Smooth muscle cell (in vitro differentiated cells): Measurements from ENCODE around the gene LRFN3. TPM values are rescaled to one million over a fixed set of nuclear protein-coding genes. Genes with fewer than 3 reads are reported as not detected.

ENCODE experiments used
- DNase-seq: peaks from one replicate; lab custom pipeline; 2025; ENCODE audit not compliant: unreplicated experiment; lab: John Stamatoyannopoulos, UW
- H2AFZ ChIP-seq: fragments of 200-600 bp; sonication (generic); 2 replicates; pipeline ENCODE4 v1.6.0; 2016; ENCODE audit warnings: antibody characterized with exemption, low read depth, mild to moderate bottlenecking
- H3F3A ChIP-seq: fragments of 200-600 bp; sonication (generic); 2 replicates; pipeline ENCODE4 v1.6.0; 2017; ENCODE audit warnings: antibody characterized with exemption, low read depth
- H3K27ac ChIP-seq: fragments of 200-600 bp; sonication (generic); 2 replicates; pipeline ENCODE4 v1.5.1; 2016; ENCODE audit warnings: low read depth, mild to moderate bottlenecking
- H3K27me3 ChIP-seq: fragments of 200-600 bp; sonication (generic); 2 replicates; pipeline ENCODE4 v1.6.1; 2016; ENCODE audit warnings: low read depth, mild to moderate bottlenecking
- H3K36me3 ChIP-seq: fragments of 200-600 bp; sonication (generic); 2 replicates; pipeline ENCODE4 v1.5.1; 2016; ENCODE audit warnings: low read depth
- H3K4me1 ChIP-seq: fragments of 200-600 bp; sonication (generic); 2 replicates; pipeline ENCODE4 v1.5.1; 2016; ENCODE audit warnings: low read depth
- H3K4me2 ChIP-seq: fragments of 200-600 bp; sonication (generic); 2 replicates; pipeline ENCODE4 v1.6.0; 2016; ENCODE audit warnings: mild to moderate bottlenecking
- H3K4me3 ChIP-seq: fragments of 200-600 bp; sonication (generic); 2 replicates; pipeline ENCODE4 v1.5.1; 2016; ENCODE audit warnings: mild to moderate bottlenecking
- H3K79me2 ChIP-seq: fragments of 200-600 bp; sonication (generic); 2 replicates; pipeline ENCODE4 v1.6.0; 2016; ENCODE audit warnings: low read depth, mild to moderate bottlenecking
- H3K9ac ChIP-seq: fragments of 200-600 bp; sonication (generic); 2 replicates; pipeline ENCODE4 v1.6.0; 2016; ENCODE audit warnings: low read depth
- H3K9me3 ChIP-seq: fragments of 200-600 bp; sonication (generic); replicated peaks from 2 replicates; pipeline ENCODE4 v1.5.1; 2016; ENCODE audit warnings: low read depth
- H4K20me1 ChIP-seq: fragments of 200-600 bp; sonication (generic); 2 replicates; pipeline ENCODE4 v1.6.0; 2016; ENCODE audit warnings: low read depth
- WGBS: methylation state at CpG from one replicate; pipeline ENCODE4 v1.1.7; 2016; ENCODE audit warnings: low lambda C conversion rate; 5-methylcytosine and 5-hydroxymethylcytosine counted together
- polyA plus RNA-seq: library from polyadenylated mRNA; unstranded; fragments of >200 nt; fragmentation: Nextera tagmentation; extraction: Ambion mirVana; gene quantifications from 2 replicates; pipeline ENCODE4 v1.2.1, GENCODE V29; 2016
- total RNA-seq: library from RNA; depleted of rRNA; stranded (reverse); fragments of >200 nt; gene quantifications from 2 replicates; pipeline ENCODE4 v1.2.3, GENCODE V29; 2014
- TF ChIP-seq, protein P1 (sequence below): fragments of 200-600 bp; sonication (generic); IDR thresholded peaks from 2 replicates; pipeline ENCODE4 v1.5.1; 2017; ENCODE audit warnings: borderline replicate concordance, mild to moderate bottlenecking, antibody characterized with exemption; ENCODE audit not compliant: insufficient read depth, poor library complexity, severe bottlenecking

Gene LRFN3
- total and polyA plus RNA-seq, 2 experiments from 2014 or later: 6.2 to 15.5 TPM

- peak overlapping the region; percentile 46 for H3K27ac ChIP-seq
- H3F3A ChIP-seq: peaks cover 22% of the 10 kb centered on the region
- no peak overlapping the region for H3K4me2 ChIP-seq
- H3K9ac ChIP-seq: no peak overlapping the region
- no peaks in the 10 kb centered on the region for H3K27me3 ChIP-seq
- H2AFZ ChIP-seq: no peak overlapping the region
- peaks cover 11% of the 10 kb centered on the region for H3K4me1 ChIP-seq
- H4K20me1 ChIP-seq: no peaks in the 10 kb centered on the region
- H3K9me3 ChIP-seq: no peaks in the 10 kb centered on the region
- no peak for DNase-seq
- no peaks in the 10 kb centered on the region for H3K36me3 ChIP-seq
- TF ChIP-seq, protein P1, sequence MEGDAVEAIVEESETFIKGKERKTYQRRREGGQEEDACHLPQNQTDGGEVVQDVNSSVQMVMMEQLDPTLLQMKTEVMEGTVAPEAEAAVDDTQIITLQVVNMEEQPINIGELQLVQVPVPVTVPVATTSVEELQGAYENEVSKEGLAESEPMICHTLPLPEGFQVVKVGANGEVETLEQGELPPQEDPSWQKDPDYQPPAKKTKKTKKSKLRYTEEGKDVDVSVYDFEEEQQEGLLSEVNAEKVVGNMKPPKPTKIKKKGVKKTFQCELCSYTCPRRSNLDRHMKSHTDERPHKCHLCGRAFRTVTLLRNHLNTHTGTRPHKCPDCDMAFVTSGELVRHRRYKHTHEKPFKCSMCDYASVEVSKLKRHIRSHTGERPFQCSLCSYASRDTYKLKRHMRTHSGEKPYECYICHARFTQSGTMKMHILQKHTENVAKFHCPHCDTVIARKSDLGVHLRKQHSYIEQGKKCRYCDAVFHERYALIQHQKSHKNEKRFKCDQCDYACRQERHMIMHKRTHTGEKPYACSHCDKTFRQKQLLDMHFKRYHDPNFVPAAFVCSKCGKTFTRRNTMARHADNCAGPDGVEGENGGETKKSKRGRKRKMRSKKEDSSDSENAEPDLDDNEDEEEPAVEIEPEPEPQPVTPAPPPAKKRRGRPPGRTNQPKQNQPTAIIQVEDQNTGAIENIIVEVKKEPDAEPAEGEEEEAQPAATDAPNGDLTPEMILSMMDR: no peak
- H3K79me2 ChIP-seq: no peaks in the 10 kb centered on the region
- H3K4me3 ChIP-seq: no peak overlapping the region
- 91% methylated on average over 10 of the region's 10 CpGs for WGBS
Measured at GRCh38 chr19:35904311-35905068, 31.7 kb upstream of the LRFN3 start.

- 54% methylated on average over 6 of the region's 6 CpGs for WGBS
- Histone ChIP-seq H3K9me3 (no peaks in the 10 kb centered on the region), H4K20me1 (no peaks in the 10 kb centered on the region), H3K79me2 (no peaks in the 10 kb centered on the region), H3K4me1 (peaks cover 11% of the 10 kb centered on the region), H3F3A (peaks cover 22% of the 10 kb centered on the region), H3K9ac (no peak overlapping the region), H2AFZ (no peak overlapping the region), H3K27me3 (no peaks in the 10 kb centered on the region), H3K36me3 (no peaks in the 10 kb centered on the region), H3K27ac (peak overlapping the region; percentile 46), H3K4me3 (no peak overlapping the region), H3K4me2 (peak overlapping the region; percentile 8)
- TF ChIP-seq, protein P1: no peak
- DNase-seq: no peak
Measured at GRCh38 chr19:35905178-35905727, 30.9 kb upstream of the LRFN3 start.

DNA sequence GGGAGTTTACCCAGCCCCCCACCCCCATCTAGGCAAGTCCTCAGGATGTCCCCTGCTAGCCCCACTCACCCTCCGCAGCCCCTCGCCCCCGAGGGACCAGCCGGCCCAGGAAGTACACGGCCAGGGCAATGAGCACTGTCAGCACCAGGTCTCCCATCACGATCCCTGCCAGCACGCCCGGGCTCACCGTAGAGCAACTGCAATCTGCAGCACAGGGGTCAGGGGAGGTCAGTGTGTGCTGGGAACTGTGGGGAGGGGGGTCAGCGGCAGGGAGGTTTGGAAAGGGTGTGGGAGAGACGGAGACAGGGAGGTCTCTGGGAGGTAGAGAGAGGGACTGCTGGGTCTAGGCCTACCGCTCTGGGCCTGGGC lies 28.8 kb upstream of the LRFN3 start:
- Histone ChIP-seq H4K20me1 (no peaks in the 10 kb centered on the region), H3K9ac (no peak overlapping the region), H3F3A (peaks cover 21% of the 10 kb centered on the region), H2AFZ (no peak overlapping the region), H3K4me1 (no peaks in the 10 kb centered on the region), H3K4me3 (no peak overlapping the region), H3K9me3 (no peaks in the 10 kb centered on the region), H3K27ac (no peak overlapping the region), H3K27me3 (no peaks in the 10 kb centered on the region), H3K79me2 (no peaks in the 10 kb centered on the region), H3K36me3 (no peaks in the 10 kb centered on the region), H3K4me2 (no peak overlapping the region)
- 74% methylated on average over 12 of the region's 12 CpGs for WGBS
- TF ChIP-seq, protein P1: no peak
- DNase-seq: no peak

GRCh38 chr19:35908010-35908441 lies 28.1 kb upstream of the LRFN3 start, which contains the start of gene TYROBP:
Gene TYROBP, minus strand, starts transcription at chr19:35908295. Its CDS starts 67 bp downstream, at chr19:35908228.
- H3K36me3 ChIP-seq: no peaks in the 10 kb centered on the region
- H3K9ac ChIP-seq: no peak within 1 kb of the TSS
- no peak for DNase-seq
- no peaks in the 10 kb centered on the region for H4K20me1 ChIP-seq
- WGBS: 94% methylated on average over 9 of the region's 9 CpGs
- TF ChIP-seq, protein P1: no peak
- H2AFZ ChIP-seq: no peak within 1 kb of the TSS
- no peaks in the 10 kb centered on the region for H3K4me1 ChIP-seq
- H3K4me2 ChIP-seq: no peak within 1 kb of the TSS
- H3K79me2 ChIP-seq: no peaks in the 10 kb centered on the region
- H3K4me3 ChIP-seq: no peak within 1 kb of the TSS
- H3K9me3 ChIP-seq: no peaks in the 10 kb centered on the region
- H3K27me3 ChIP-seq: no peaks in the 10 kb centered on the region
- H3K27ac ChIP-seq: no peak within 1 kb of the TSS
- H3F3A ChIP-seq: peaks cover 15% of the 10 kb centered on the region
